ENCODE measurements around the gene USO1. TPM values are rescaled to one million over a fixed set of nuclear protein-coding genes. Genes with fewer than 3 reads are reported as not detected.

USO1 gene
- total and polyA plus RNA-seq, 9 of the 15 experiments (the other 6 are each of a cell fraction or from before 2014, with no cell fraction given) = 19.3 to 97.8 (median 48.5) TPM

- peak; percentile 74 for TF ChIP-seq MGA (IDR thresholded peaks at IDR 0.05)
- no peak for TF ChIP-seq MED1 (CRISPR knock-in tag; IDR thresholded peaks at IDR 0.05; ENCODE audit: borderline replicate concordance)
- no peak for TF ChIP-seq RHOXF2B (CRISPR knock-in tag; conservative IDR thresholded peaks at IDR 0.05)
- TF ChIP-seq FUS (optimal IDR thresholded peaks at IDR 0.05; ENCODE audit: low read depth, low read length) = no peak
- TF ChIP-seq ZC3H8 (IDR thresholded peaks at IDR 0.05) = no peak
- TF ChIP-seq VEZF1 (CRISPR knock-in tag; IDR thresholded peaks at IDR 0.05) = peak; percentile 87
- no peak for TF ChIP-seq PHTF2 (CRISPR knock-in tag; IDR thresholded peaks at IDR 0.05)
- TF ChIP-seq, protein P1, sequence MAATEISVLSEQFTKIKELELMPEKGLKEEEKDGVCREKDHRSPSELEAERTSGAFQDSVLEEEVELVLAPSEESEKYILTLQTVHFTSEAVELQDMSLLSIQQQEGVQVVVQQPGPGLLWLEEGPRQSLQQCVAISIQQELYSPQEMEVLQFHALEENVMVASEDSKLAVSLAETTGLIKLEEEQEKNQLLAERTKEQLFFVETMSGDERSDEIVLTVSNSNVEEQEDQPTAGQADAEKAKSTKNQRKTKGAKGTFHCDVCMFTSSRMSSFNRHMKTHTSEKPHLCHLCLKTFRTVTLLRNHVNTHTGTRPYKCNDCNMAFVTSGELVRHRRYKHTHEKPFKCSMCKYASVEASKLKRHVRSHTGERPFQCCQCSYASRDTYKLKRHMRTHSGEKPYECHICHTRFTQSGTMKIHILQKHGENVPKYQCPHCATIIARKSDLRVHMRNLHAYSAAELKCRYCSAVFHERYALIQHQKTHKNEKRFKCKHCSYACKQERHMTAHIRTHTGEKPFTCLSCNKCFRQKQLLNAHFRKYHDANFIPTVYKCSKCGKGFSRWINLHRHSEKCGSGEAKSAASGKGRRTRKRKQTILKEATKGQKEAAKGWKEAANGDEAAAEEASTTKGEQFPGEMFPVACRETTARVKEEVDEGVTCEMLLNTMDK (IDR thresholded peaks at IDR 0.05; ENCODE audit: borderline replicate concordance, insufficient read depth, low read depth, low read length, poor library complexity, severe bottlenecking) = peak; percentile 54
- no peak for TF ChIP-seq TGIF2 (CRISPR knock-in tag; IDR thresholded peaks at IDR 0.05)
- TF ChIP-seq BACH1 (tag; IDR thresholded peaks at IDR 0.05) = no peak
- no peak for TF ChIP-seq ZNF224 (CRISPR knock-in tag; IDR thresholded peaks at IDR 0.05)
- TF ChIP-seq ILF3 (IDR thresholded peaks at IDR 0.05; ENCODE audit: borderline replicate concordance) = no peak
These were observed at the start of gene USO1 (continued) for GRCh38 chr4:75724066-75724866.
